GM12892 (cell line): ENCODE measurements around the gene TSEN54.

Source experiments
- POLR2A ChIP-seq: IDR thresholded peaks from 2 replicates; pipeline ENCODE4 v1.6.1; 2011; ENCODE audit warnings: low read depth, low read length, control low read depth
- POLR2AphosphoS5 ChIP-seq: IDR thresholded peaks from 2 replicates; pipeline ENCODE4 v1.6.1; 2011; ENCODE audit warnings: low read depth, low read length, control low read depth
- TAF1 ChIP-seq: IDR thresholded peaks from 2 replicates; pipeline ENCODE4 v1.6.1; 2011; ENCODE audit warnings: low read depth, mild to moderate bottlenecking, control low read depth, low read length, borderline replicate concordance

DNA sequence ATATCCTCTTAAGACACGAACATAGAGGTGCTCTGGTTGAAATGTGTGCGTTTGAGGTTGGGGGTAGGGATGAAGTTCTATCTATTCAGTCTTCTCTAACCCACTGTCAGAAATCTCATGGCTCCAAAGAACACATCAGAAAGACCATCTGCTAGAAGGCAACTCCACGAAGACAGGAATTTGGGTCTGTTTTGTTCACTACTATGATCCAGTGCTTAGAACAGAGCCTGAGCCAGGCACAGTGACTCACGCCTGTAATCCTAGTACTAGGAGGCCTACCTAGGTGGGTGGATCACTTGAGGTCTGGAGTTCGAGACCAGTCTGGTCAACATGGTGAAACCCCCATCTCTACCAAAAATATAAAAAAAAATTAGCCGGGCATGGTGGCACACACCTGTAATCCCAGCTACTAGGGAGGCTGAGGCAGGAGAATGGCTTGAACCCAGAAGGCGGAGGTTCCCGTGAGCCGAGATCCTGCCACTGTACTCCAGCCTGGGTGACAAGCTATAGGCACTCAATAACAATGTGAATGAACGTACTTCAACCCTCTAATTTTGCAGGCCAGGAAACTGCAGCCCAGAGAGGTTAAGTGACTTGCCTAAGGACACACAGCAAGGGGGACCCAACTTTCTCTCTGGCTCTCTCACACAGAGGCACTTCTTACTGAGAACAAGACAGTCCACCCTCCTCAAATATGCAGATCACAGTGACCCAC is 3.2 kb upstream of the TSEN54 start:
- TF ChIP-seq POLR2A: no peak
- TF ChIP-seq TAF1: no peak
- TF ChIP-seq POLR2AphosphoS5: no peak
